A673 (cell line): Measurements from ENCODE around the gene CAD.

Experiments used
- CTCF ChIP-seq: fragments of 300-800, 200-600 bp; sonication (generic); conservative IDR thresholded peaks from 2 replicates; pipeline ENCODE4 v1.5.1; 2017; ENCODE audit warnings: low read depth, mild to moderate bottlenecking, antibody characterized with exemption, low read length, moderate library complexity, mixed read lengths
- EZH2 ChIP-seq: fragments of 200-600 bp; sonication (generic); IDR thresholded peaks from 2 replicates; pipeline ENCODE4 v1.6.1; 2017; ENCODE audit warnings: borderline replicate concordance, low read depth, mild to moderate bottlenecking, mixed read lengths, antibody characterized with exemption, low read length; ENCODE audit not compliant: poor library complexity, severe bottlenecking

- TF ChIP-seq EZH2, result no peak
- no peak for TF ChIP-seq CTCF
Measured at GRCh38 chr2:27222407-27222806, 5.2 kb downstream of the CAD start.
